IMR-90 (cell line): ENCODE results near the gene PSG1.
"Not testable (repeated sequence)": the region's sequence is repeated elsewhere in the genome, so short reads cannot be mapped to it uniquely, and the experiment has no call there.

ENCODE experiments used
- BHLHE40 ChIP-seq: fragments of 150-350 bp; IDR thresholded peaks from 2 replicates; pipeline ENCODE4 v1.6.1; 2016; ENCODE audit warnings: mild to moderate bottlenecking, low read depth, low read length
- CEBPB ChIP-seq: IDR thresholded peaks from 2 replicates; pipeline ENCODE4 v1.6.1; 2012; ENCODE audit warnings: low read depth, low read length, improper control_type of control experiment
- CTCF ChIP-seq: conservative IDR thresholded peaks from 2 replicates; pipeline ENCODE4 v1.5.1; 2012; ENCODE audit warnings: mild to moderate bottlenecking, low read depth, low read length, improper control_type of control experiment
- MAFK ChIP-seq: IDR thresholded peaks from 2 replicates; pipeline ENCODE4 v1.6.1; 2012; ENCODE audit warnings: low read depth, low read length, improper control_type of control experiment
- POLR2A ChIP-seq: IDR thresholded peaks from 2 replicates; pipeline ENCODE4 v1.6.1; 2012; ENCODE audit warnings: mild to moderate bottlenecking, low read depth, low read length
- RAD21 ChIP-seq: IDR thresholded peaks from 2 replicates; pipeline ENCODE4 v1.6.1; 2012; ENCODE audit warnings: low read length, improper control_type of control experiment
- RCOR1 ChIP-seq: IDR thresholded peaks from 2 replicates; pipeline ENCODE4 v1.6.1; 2012; ENCODE audit warnings: mild to moderate bottlenecking, low read length, improper control_type of control experiment; ENCODE audit not compliant: insufficient replicate concordance
- SMC3 ChIP-seq: fragments of 150-350 bp; IDR thresholded peaks from 2 replicates; pipeline ENCODE4 v1.6.1; 2016; ENCODE audit warnings: low read depth, mild to moderate bottlenecking, antibody characterized with exemption, low read length, moderate library complexity

GRCh38 chr19:42923106-42923505, 43.6 kb upstream of the PSG1 start:
- TF ChIP-seq CTCF (peak; percentile 63), SMC3 (peak; percentile 68), RAD21 (peak; percentile 71)
- TF ChIP-seq CEBPB, RCOR1, POLR2A, MAFK, BHLHE40: not testable (repeated sequence)
